Astrocyte of the cerebellum (primary cell): ENCODE measurements around the gene SLC25A17.

Source experiments
- DNase-seq: peaks from one replicate; pipeline ENCODE4 v3.0.0-alpha.2; 2011; ENCODE audit warnings: low read depth
- H3K4me3 ChIP-seq: 2 replicates; pipeline ENCODE4 v1.5.1; 2011; ENCODE audit warnings: mild to moderate bottlenecking, low read depth, low read length, moderate library complexity
- CTCF ChIP-seq: IDR thresholded peaks from 2 replicates; pipeline ENCODE4 v1.5.1; 2012; ENCODE audit warnings: low read length, low read depth, moderate library complexity, mild to moderate bottlenecking; ENCODE audit errors: missing control alignments
- in situ Hi-C: cut with HindIII; loops from 2 replicates; pipeline ENCODE4 v1.10.0; 2017; ENCODE audit warnings: low sequenced_read_pairs

SLC25A17 gene

GRCh38 chr22:40729284-40729683, 89.9 kb downstream of the SLC25A17 start:
- in situ Hi-C loops, result no loop called here
- H3K4me3 ChIP-seq, result no peak overlapping the region

GRCh38 chr22:40728731-40729189, 90.4 kb downstream of the SLC25A17 start:
- DNase-seq, result no peak
- in situ Hi-C loops, result no loop called here
- H3K4me3 ChIP-seq, result no peak overlapping the region
- TF ChIP-seq CTCF, result no peak

More at GRCh38 chr22:40729284-40729683, 89.9 kb downstream of the SLC25A17 start:
- DNase-seq, result no peak
- no peak for TF ChIP-seq CTCF

- in situ Hi-C loops, result no loop called here
- no peak for DNase-seq
- H3K4me3 ChIP-seq, result no peak overlapping the region
- no peak for TF ChIP-seq CTCF
Measured at GRCh38 chr22:40727964-40728615, 91.1 kb downstream of the SLC25A17 start.

- in situ Hi-C loops, result no loop called here
- H3K4me3 ChIP-seq, result no peak overlapping the region
- no peak for TF ChIP-seq CTCF
- no peak for DNase-seq
Measured at GRCh38 chr22:40727070-40727963, 91.8 kb downstream of the SLC25A17 start.

- H3K4me3 ChIP-seq, result no peak overlapping the region
- no peak for TF ChIP-seq CTCF
- in situ Hi-C loops, result no loop called here
- DNase-seq, result no peak
Measured at GRCh38 chr22:40726514-40726913, 92.6 kb downstream of the SLC25A17 start.

- no peak for TF ChIP-seq CTCF
- no peak overlapping the region for H3K4me3 ChIP-seq
- DNase-seq, result no peak
- in situ Hi-C loops, result no loop called here
Measured at GRCh38 chr22:40723396-40723933, 95.7 kb downstream of the SLC25A17 start.
